Measurements from ENCODE around the gene TOM1L2. TPM values are rescaled to one million over a fixed set of nuclear protein-coding genes. Genes with fewer than 3 reads are reported as not detected.

The TOM1L2 gene
- total RNA-seq, 1 donor from 2014 or later, result 19.4 TPM

GRCh38 chr17:17855976-17856375 is 116.2 kb downstream of the TOM1L2 start:
- no peak overlapping the region for H3K4me3 ChIP-seq (ENCODE audit: low read depth, low read length)
- no peak for DNase-seq (ENCODE audit: low read depth)
- TF ChIP-seq, protein P1, sequence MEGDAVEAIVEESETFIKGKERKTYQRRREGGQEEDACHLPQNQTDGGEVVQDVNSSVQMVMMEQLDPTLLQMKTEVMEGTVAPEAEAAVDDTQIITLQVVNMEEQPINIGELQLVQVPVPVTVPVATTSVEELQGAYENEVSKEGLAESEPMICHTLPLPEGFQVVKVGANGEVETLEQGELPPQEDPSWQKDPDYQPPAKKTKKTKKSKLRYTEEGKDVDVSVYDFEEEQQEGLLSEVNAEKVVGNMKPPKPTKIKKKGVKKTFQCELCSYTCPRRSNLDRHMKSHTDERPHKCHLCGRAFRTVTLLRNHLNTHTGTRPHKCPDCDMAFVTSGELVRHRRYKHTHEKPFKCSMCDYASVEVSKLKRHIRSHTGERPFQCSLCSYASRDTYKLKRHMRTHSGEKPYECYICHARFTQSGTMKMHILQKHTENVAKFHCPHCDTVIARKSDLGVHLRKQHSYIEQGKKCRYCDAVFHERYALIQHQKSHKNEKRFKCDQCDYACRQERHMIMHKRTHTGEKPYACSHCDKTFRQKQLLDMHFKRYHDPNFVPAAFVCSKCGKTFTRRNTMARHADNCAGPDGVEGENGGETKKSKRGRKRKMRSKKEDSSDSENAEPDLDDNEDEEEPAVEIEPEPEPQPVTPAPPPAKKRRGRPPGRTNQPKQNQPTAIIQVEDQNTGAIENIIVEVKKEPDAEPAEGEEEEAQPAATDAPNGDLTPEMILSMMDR (conservative IDR thresholded peaks at IDR 0.05; ENCODE audit: low read depth, low read length), result no peak

DNA sequence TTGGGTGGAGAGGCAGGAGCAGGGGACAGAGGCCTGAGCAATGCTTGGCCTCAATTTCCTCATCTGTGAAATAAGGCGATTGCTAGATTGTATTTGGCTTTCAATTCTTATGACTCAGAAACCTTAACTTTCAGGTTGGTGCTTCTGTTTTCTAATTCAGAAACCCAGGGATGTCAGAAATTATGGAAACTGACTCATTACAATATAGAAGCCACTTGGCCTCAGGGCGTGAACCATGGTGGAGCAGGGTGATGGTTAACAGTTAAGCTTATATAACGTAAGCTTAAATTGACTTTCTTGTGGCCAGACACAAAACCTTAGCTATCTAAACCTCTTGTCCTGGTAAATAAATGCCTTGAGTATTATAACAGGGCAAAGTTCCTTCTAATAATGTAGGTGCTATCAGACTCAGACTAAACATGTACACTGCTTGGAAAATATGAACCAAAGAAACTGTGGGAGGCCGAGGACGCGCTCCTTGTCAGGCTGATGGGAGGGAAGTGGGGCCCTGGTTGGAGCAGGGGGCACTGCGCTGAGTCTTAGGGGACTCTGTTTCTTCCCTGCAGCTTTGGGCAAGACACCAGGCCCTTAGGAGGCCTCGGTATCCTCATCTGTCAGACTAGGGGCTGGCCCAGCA is 118.3 kb downstream of the TOM1L2 start:
- no peak for DNase-seq (ENCODE audit: low read depth)
- TF ChIP-seq, protein P1 (conservative IDR thresholded peaks at IDR 0.05; ENCODE audit: low read depth, low read length), result no peak
- H3K4me3 ChIP-seq (ENCODE audit: low read depth, low read length), result no peak overlapping the region

GRCh38 chr17:17852930-17853329 is 119.3 kb downstream of the TOM1L2 start:
- TF ChIP-seq, protein P1 (conservative IDR thresholded peaks at IDR 0.05; ENCODE audit: low read depth, low read length), result no peak
- DNase-seq (ENCODE audit: low read depth), result no peak
- no peak overlapping the region for H3K4me3 ChIP-seq (ENCODE audit: low read depth, low read length)

DNA sequence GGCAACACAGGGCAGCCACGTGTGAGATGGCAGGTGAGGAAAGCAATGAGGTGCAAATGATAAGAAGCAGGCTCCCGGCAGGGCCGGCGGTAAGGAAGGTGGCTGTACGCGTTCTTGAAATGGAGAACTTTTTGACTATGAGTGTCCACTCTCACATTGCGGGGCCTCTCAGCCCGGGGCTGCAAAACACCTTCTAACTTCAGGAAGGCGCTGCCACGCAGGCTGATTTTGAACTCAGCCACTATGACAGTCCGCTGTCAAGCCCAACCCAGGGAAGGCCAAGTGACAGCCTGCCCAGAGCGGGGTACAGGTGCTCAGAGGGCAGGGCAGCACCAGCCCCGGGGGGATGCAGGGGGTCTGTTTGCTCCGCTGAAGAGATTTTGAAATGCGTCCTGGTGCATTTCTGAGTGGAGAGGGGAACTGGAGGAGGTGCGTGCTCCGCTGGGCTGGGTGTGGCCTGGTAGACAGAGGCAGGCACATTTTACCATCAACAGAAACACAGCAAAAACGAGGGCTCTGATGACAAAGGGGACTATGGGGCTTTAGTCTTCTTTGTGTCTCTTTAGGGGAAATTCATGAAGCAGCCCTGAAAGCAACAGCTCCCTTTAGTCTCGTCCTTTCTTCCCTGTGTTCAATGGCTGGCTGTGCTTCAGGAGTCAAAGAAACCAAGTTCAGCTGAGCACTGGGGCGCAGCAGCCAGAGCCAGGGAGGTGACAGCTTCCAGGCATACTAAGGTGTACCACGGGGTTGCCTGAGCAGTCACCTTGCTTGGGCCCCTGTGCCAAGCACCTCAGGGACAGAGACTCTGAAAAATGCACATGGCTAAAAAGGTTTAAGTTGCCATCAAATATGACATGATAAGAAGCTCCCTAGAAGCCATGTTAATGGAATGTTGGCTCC is 120.8 kb downstream of the TOM1L2 start:
- DNase-seq (ENCODE audit: low read depth), result no peak
- H3K4me3 ChIP-seq (ENCODE audit: low read depth, low read length), result no peak overlapping the region
- TF ChIP-seq, protein P1 (conservative IDR thresholded peaks at IDR 0.05; ENCODE audit: low read depth, low read length), result no peak

- no peak for DNase-seq (ENCODE audit: low read depth)
- TF ChIP-seq, protein P1 (conservative IDR thresholded peaks at IDR 0.05; ENCODE audit: low read depth, low read length), result peak; percentile 29
- no peak overlapping the region for H3K4me3 ChIP-seq (ENCODE audit: low read depth, low read length)
Observed at GRCh38 chr17:17849845-17850373, 122.3 kb downstream of the TOM1L2 start.

GRCh38 chr17:17849147-17849820 is 122.9 kb downstream of the TOM1L2 start:
- no peak for DNase-seq (ENCODE audit: low read depth)
- TF ChIP-seq, protein P1 (conservative IDR thresholded peaks at IDR 0.05; ENCODE audit: low read depth, low read length), result no peak
- H3K4me3 ChIP-seq (ENCODE audit: low read depth, low read length), result no peak overlapping the region
